ENCODE measurements around the gene TAS2R60.
A peak's percentile ranks its signal among the peaks of the same experiment; 100 is the strongest.
"Not testable (repeated sequence)": the region's sequence is repeated elsewhere in the genome, so short reads cannot be mapped to it uniquely, and the experiment has no call there.

Gene TAS2R60, protein sequence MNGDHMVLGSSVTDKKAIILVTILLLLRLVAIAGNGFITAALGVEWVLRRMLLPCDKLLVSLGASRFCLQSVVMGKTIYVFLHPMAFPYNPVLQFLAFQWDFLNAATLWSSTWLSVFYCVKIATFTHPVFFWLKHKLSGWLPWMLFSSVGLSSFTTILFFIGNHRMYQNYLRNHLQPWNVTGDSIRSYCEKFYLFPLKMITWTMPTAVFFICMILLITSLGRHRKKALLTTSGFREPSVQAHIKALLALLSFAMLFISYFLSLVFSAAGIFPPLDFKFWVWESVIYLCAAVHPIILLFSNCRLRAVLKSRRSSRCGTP

DNA sequence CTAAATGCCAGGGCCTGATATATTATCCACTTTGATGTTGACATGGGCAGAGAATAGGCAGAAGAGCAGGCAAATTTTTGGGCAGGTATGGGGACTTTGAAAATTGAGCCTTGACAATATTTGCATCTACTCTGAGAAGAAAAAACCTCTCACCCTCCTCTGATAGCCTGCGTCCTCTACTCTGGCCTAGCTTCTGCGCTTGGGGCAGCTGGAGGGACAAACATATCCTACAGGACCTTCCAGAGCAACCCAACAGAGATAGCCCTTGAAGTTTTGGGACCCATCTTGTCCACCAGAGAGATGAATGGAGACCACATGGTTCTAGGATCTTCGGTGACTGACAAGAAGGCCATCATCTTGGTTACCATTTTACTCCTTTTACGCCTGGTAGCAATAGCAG, at the start of gene TAS2R60:
Gene TAS2R60, plus strand, starts transcription at position 301 of the 400 bp plus-strand sequence. Its CDS starts 0 bp downstream, at position 301.
- DNase-seq (ENCODE audit: low read depth) = no peak

DNA sequence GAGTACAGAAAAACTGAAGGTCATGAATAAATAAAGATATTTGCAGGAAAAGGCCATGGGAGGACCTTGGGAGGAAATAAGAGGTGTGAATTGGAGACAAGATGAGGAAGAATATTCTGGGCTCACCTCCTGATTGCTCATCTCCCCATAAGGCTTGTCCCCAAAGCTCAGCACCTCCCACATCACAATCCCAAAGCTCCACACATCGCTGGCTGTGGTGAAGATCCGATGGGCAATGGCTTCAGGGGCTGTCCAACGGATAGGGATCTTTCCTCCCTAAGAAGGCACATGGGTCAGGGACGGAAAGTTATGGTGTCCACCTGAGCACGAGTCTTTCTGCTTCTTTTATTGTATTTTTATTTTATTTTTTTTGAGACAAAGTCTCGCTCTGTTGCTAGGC, 49.2 kb upstream of the TAS2R60 start:
- no peak for DNase-seq (ENCODE audit: low read depth)

DNA sequence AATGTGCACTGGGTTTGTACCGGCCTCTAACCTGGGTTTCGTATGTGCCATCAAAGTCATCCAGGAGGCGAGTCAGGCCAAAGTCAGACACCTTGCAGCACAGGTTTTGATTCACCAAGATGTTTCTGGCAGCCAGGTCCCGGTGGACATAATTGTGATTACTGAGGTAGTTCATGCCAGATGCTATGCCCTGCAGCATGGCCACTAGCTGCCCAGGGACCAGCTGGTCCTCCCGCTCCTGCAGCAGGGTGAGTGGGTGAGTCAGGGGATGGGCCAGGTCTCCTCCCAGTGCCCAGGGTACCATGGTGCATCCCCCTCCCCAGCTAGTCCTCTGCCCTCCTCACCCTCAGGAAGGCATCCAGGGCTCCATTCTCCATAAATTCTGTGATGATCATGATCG, 48.5 kb upstream of the TAS2R60 start:
- DNase-seq (ENCODE audit: low read depth) = no peak

DNA sequence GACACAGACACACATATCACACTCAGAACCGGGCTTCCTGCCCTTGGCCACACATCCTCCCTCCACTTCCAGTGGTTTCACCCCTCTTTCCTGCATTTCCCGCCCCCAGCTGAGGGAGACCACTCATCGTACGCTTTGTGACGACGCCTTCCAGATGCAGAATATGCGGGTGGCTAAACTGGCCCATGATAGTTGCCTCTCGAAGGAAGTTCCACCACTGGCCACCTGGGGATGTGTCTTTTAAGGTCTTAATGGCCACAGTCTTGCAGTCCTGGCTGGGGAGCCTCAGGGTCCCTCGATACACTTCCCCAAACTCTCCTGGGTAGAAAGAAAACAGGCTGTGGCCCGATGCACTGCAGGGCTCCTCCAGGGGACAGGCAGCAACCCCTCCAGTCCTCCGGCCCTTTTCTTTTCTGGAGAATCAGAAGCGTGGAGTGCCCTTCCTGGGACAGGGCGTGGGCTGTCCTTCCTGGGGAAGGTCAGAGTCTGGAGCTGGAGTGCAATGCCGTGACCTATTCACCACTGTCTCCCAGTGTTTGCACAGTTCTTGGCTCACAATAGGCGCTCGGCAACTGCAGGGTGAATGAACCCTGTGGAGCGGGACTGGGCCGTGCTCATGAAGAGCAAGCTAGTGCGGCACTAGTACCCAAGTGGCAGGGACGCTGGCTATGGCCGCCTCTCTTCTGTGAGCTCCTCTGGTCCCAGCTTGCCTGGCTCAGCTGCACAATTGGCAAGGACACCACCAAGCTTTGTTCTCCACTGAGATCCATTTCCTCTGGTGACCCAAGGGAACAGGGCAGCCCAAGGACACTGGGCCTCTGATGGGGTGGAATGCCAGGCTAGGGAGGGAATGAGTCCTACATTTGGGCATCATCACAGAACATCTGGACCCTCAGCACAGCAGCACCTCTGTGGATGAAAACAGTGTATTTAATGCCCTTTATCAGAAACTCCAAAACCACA, 47.8 kb upstream of the TAS2R60 start:
- no peak for DNase-seq (ENCODE audit: low read depth)

DNA sequence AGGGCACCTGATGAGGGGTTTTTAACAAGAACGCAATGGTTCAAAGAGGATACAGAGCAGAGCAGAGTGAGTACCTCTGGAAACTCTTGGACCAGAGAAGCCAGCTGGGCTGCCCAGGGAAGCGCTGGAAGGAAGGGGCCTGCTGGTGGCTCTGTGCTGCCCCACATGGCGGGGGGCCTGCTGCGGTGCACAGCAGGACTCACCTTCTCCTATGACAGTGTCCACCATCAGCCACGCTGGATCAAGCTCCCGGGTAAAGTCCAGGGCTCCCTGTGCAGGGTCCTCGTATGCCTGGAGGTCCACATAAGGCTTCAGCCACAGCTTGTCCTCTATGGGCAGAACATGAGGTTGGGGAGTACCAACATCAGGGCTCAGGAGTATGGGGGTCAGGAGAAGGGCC, 47.1 kb upstream of the TAS2R60 start:
- no peak for DNase-seq (ENCODE audit: low read depth)

DNA sequence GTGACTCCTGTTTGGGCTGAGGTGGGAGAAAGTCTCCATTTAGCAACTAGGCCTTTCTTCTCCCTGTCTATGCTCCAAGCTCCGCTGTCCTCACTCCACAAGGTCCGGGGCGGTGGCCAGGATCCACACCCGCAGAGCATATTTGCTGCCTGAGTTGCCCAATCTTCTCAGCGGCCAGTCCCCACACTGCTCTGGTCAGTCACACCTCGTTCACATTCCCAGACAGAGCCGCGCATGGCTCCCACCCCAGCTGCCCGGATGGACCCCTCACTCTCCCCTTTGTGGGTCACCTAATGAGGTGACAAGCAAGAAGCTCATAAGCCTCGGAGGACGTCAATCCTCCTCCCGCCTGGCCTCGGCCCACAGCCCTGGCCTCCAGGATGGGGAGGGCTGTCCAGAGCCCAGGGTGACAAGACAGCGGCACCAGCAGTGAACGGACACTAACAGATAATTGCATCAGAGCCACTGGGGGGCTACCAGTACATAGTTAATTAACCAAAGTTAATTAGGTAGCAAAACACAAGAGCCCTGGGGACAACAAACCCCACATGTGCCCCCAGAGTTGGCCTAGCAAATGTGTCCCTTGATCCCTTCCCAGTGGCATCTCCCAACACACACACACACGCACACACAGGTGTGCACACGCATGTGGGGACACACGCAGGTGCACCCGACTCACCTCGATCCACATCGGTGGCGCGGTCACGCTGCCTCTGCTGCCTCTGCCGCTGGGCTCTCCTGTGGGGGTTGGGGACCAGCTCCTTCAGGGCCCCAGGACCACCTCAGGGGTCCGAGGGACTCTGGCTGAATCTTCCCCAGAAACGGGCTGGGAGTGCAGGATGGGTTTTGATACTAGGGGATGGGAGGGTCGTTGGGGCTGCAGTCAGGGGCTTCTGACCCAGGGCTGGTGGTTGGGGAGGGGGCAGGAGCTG, 46.4 kb upstream of the TAS2R60 start:
- DNase-seq (ENCODE audit: low read depth) = no peak

DNA sequence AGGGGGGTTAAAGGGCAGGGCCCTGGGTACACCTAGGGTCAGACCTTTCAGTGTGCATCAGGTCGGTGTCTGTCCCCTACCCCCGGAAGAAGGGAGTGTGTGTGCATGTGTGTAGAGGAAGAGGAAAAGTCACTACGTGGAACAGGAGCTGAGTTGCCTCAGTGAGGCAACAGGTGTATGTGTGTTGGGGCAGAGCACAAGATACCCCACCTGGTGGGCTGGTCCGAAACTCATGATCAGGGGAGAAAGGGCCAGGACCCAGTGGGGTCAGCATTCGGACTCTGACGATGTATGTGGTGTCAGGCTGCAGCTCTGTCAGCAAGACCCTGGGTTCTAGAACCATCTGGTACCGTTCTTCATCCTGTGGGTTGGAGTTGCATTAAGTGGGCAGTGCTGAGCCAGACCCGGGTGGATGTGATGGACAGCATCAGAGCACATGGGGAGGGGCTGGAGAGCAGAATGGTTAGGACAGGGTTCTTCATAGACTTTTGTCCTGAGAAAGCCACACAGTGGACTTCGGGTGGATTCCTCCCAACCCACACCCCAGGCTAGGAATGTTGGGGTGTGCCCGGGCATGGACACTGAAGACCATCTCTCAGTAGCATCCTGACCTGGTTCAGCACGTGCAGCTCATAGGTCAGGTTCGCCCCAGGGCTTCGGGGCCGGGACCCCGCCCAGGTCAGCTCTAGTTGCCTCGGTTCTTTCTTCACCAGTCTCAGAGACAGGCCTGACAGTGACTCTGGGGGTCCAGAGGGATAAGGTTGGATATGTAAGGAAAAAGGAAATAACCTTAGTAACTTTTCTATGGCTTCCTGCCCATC, 45.3 kb upstream of the TAS2R60 start:
- no peak for DNase-seq (ENCODE audit: low read depth)

DNA sequence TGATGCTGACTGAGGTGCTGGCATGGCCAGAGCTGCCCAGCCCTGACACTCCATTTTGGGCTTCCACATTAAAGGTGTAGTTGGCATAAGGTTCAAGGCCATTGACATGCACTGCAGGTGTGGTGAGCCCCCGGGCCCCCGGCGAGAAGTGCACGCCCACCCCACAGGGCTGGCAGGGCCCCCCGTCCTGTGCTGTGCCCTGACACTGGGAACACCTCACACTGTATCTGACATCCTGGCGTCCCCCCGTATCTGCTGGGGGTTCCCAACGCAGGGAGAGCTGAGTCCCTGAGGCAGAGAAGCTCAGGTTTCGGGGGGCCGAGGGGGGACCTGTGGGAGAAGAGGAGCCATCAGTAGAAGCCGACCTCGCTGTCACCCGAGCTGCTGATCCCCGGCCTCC, 44.6 kb upstream of the TAS2R60 start:
- DNase-seq (ENCODE audit: low read depth) = no peak

DNA sequence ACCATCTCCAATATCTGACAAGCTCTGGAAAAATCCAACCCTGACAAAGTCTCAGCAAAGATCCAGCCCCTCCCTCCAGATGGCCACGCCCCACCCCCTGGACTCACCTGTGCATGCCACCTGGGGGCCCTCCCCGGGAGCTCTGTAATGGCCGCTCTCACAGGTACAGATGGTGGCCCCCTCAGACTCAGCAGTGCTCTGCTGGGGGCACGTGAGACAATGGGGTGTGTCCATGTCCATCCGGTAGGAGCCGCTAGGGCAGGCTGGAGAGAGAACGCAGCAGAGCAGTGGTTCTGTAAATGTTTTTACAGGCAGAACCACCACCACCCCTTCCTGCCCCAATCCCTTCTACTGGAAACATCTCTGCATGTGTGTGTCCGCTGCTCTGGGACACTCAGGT, 44.1 kb upstream of the TAS2R60 start:
- no peak for DNase-seq (ENCODE audit: low read depth)

DNA sequence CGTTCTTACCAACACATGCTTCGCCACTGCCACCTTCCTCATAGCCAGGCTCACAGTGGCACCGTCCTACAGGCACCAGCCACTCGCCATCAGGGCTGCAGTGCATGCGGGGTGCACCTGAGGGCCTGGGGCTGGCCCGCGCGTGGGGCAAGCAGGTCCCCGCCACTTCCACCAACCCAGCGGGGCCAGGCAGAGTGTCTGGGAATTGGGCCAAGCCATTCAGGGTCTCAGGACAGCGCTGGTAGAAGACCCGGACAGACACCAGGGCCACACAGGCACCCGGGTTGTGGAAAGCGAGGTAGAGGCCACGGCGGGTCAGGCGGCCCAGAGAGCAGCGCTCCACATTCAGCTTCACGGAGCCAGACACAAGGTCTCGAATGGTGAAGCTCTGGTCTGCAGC, 43.6 kb upstream of the TAS2R60 start:
- no peak for DNase-seq (ENCODE audit: low read depth)

DNA sequence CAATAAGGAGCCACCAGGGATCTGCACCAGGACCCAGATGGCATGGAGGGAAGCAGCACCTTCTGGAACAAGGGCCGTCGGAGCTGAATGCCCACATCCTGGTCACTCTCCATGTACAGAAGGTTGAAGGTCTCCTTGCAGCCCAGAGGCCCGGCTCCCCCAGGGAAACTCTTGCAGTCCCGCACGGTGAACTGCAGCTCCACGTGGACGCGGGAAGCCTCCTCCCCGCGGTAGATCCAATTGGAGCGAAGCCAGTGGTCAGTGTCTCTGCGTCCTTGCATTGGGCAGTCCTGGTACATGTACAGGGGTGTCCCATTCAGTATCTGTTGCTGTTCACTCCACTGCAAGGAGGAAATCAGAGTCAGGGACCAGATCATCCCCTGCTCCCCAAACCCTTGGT, 42.0 kb upstream of the TAS2R60 start:
- no peak for DNase-seq (ENCODE audit: low read depth)

DNA sequence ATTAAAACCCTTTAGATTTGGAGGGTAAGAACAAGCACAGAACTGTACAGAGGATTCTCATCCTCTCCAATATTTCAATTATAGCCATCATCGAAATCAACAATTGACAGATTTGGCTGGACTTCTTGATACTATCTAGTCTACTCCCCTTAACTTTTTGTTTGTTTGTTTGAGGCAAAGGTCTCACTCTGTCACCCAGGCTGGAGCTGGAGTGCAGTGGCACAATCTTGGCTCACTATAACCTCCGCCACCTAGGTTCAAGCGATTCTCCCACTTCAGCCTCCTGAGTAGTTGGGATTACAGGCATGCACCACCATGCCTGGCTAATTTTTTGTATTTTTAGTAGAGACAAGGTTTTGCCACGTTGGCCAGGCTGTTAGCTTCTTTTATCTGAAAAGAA, 41.0 kb upstream of the TAS2R60 start:
- DNase-seq (ENCODE audit: low read depth) = not testable (repeated sequence)

DNA sequence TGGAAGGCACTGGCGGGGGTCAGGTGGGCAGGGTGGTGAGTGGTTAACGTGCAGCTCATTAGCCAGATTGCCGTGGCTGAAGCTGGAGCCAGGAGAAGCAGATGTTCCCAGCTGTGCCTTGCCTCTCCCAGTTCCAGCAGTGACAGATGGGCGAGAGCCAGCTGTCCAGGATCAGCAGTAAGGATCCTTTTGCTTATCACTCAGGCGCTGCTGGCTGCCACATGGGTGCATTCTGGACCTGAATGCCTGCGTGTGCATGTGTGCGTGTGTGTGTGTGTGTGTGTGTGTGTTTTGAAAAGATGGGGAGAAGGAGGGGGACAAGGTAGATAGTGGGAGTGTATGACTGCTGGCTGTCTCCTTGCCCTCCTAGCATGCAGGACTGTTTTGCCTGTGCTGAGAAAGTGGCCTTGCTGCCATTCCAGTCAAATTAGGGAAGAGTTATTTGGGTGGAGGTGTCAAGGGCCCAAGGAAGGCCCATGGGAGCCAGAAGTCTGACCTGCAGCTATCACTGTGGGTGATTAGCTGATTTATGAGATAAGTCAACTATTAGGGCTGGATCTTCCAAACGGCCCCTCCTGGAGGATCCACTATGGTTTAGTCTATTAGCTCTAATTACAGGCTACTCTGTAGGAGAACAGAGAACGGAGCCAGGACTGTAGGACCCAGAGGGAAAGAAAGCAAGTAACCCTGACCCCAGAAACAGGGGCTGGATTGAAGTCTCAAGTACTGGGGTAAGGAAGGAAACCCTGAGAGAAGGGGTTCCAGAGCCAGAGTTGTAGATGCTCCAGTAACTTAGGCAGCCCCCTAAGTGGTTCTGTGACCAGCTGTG, 37.9 kb upstream of the TAS2R60 start:
- DNase-seq (ENCODE audit: low read depth) = no peak

DNA sequence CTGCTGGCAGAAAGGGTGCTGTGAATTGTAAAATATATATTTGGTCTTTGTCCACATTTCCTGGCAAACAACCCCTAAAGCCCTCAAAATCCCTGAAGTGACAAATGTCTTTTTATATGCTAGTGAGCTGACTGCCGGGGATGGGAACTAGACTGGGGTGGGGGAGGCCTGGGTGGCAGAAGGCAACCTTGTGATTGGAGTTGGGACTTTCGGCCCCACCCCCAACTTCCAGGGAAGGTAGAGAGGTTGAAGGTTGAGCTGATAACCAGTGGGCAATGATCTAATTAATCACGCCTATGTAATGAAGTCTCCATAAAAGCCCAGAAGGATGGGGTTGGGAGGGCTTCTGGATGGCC, 37.3 kb upstream of the TAS2R60 start:
- no peak for DNase-seq (ENCODE audit: low read depth)

DNA sequence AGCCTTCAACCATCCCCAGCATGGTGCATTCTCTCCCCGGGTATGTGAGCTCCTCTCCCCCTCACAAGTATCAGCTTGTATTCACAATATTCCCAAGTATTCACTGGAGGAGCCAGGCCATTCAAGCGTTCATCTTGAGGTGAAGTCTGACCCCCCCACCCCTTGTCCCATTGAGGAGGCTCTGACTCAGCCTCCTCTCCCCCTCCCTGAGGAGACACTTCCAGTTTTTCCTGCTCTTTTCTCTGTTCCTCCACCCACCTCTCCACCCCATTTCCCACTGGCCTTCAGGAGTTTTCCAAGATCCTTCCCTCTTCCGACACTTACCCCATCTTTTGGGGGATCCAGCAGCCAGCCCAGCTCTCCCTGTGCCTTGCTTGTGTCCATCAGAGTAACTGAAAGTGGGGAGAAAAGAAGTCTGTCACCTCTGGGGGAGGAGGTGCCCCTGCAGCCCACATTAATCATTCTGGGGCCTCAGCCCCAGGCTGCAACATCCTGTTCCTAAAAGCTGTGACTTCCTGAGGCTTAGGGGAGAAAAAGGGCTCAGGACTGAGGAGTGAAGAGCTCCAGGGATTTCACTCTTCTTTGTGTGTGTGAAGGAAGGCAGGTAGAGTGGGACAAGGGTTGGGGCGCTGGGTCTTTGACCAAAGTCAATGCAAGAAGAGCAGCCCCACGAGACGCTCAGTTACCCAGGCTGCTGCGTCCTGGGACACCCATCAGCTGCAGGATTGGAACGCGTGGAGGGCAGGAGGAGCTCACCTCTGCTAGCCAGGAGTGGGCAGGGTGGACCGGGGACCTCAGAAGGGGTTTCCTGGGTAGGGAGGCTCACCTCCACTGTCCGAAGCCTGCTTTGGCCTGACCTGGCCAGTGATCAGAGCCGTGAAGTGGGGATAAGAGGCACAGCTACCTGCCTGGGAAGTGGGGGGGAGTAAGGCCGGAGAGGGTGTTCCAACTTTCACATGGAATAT, 35.7 kb upstream of the TAS2R60 start:
- no peak for DNase-seq (ENCODE audit: low read depth)

DNA sequence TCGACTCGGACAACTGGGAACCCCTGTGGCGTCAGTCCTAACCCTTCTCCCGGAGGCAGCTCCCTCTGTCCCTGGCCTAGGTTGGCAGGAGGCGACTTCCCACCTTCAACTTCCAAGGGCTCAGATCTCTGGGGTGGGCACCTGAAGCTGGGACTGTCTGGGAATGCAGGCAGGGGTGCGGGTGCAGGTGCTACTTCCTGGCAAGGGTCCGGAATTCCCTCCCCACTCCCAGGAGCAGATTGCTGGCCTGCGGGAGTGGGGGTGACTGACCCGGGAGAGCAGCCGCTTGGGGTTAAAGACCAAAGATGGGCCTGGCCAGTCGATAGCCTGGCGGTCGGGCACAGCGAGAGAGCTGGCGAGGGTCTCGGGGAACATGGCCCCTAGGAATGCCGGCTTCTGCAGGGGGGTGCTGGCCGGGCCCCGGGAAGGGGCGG, 35.0 kb upstream of the TAS2R60 start:
- DNase-seq (ENCODE audit: low read depth) = no peak

DNA sequence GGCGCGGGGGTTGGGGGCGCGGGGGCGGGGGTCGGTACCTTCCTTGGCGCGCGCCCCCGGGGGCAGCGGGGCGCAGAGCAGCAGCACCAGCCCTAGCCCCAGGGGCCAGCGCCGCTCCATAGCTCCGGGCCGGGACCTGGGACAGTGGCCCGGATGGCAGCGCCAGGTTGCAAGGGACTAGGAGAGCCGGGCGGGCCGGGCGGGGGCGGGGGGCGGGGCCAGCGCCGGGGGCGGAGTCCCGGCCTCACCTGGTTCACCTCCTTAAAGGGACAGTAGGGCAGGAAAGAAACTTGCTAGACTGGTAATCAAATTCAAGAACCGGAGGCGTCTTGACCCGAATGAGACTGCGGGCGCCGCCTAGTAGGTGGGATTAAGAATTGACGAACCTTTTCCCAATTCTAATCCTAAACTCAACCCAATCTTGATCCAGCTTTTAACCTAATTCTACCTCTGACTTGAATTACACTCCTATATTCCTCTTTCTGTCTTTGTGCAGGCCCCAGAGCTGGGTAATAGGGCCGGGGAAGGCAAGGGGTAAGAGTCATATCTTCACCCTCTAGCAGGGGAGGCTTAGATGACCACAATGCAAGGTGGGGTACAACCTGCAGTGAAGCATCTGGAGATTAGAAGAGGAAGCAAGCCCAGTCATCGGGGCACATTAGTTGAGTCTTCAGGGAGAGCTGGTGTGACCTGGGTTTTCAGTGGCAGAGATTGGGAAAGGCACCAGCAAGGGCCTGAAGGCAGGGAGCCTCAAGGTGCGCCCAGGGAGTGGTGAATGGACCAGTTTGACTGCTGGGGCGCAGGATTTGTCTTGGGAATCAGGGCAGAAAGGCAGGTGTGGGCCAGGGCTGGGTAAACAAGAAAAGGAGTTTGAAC, 34.3 kb upstream of the TAS2R60 start, which contains the start of gene EPHA1:
Gene EPHA1, minus strand, starts transcription at position 171 of the 876 bp plus-strand sequence. Its CDS starts 51 bp downstream, at position 120.
- DNase-seq (ENCODE audit: low read depth) = no peak

DNA sequence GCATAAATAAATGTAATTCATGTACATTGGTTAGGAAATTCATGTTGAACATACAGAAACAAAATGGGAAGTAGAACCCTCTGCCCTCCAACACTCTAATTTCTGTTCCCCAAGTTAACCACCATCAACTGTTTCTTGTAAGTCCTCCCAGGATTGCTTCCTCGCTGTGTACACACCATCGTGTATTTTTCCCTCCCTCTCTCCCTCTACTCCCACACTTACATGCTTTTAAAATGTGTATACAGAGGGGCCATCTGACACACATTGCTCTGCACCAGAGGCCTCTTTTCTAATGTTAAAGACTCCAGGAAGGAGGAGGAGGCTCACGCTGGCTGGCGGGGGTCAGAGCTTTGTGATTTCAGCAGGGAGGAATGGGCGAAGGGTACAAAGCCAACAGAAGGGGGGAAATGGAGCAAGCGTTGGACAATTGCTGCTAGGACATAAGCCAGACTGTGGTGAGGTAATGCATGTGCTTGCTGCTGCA, 32.7 kb upstream of the TAS2R60 start:
- DNase-seq (ENCODE audit: low read depth) = peak; percentile 41
